ENCODE data around the gene KIRREL3. TPM values are rescaled to one million over a fixed set of nuclear protein-coding genes. Genes with fewer than 3 reads are reported as not detected.

Gene KIRREL3
- total RNA-seq, 5 donors from 2014 or later (not counting 1 experiment from before 2014, with no cell fraction given) = not detected

DNA sequence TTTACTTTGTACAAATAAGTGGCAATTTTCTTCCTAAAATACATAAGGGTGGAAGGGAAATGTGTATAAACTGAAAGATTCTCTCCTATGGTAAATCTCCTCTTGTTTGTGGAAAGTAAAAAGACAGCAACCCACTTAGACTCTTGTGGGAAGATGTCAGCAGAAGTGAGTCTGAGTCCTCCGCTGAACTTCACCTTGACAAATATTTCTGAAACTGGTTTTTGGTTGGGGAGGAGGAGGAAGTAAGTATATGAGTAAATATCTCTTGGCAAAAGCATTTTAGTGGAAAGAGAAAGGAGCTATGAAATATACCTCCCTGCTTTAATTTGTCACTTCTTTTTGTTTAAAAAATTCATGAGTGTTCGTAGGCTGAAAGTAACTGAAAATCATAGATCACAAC lies 196.2 kb downstream of the KIRREL3 start:
- WGBS (ENCODE audit: insufficient coverage) = no CpG with 5 or more reads among the region's 2 CpGs
- CTCF ChIA-PET = no interaction called here
- H3K27me3 Mint-ChIP-seq = peaks cover 8 to 21% of the 10 kb centered on the region in 2 donors
- ATAC-seq (replicated peaks in 1 of 4) = no peak
- no peak overlapping the region for H3K27ac ChIP-seq (ENCODE audit: low read length)
- POLR2A ChIA-PET = no interaction called here
- no peak for DNase-seq
- no peaks in the 10 kb centered on the region for H3K36me3 Mint-ChIP-seq
- H3K4me1 ChIP-seq (ENCODE audit: control insufficient read depth in 1 of 2, extremely low read depth in 1 of 2, insufficient read depth in 2 of 2, low read length in 2 of 2) = no peaks in the 10 kb centered on the region
- H3K9me3 ChIP-seq = no peaks in the 10 kb centered on the region
- no peaks in the 10 kb centered on the region for H3K27me3 ChIP-seq (replicated peaks in 1 of 2; ENCODE audit: control insufficient read depth in 2 of 2, extremely low read depth in 1 of 2, insufficient read depth in 2 of 2, low read length in 1 of 2)
- H3K4me3 ChIP-seq (ENCODE audit: control insufficient read depth in 1 of 2, extremely low read depth in 1 of 2, low read length in 1 of 2) = no peak overlapping the region
- no peak overlapping the region for H3K4me3 Mint-ChIP-seq
- no peaks in the 10 kb centered on the region for H3K36me3 ChIP-seq (ENCODE audit: control insufficient read depth in 2 of 2, extremely low read depth in 1 of 2, insufficient read depth in 1 of 2, low read length in 1 of 2)
- no peak overlapping the region for H3K27ac Mint-ChIP-seq
- no peaks in the 10 kb centered on the region for H3K4me1 Mint-ChIP-seq
- peaks cover 0 to 1% (median 0%) of the 10 kb centered on the region in 3 donors for H3K9me3 Mint-ChIP-seq

DNA sequence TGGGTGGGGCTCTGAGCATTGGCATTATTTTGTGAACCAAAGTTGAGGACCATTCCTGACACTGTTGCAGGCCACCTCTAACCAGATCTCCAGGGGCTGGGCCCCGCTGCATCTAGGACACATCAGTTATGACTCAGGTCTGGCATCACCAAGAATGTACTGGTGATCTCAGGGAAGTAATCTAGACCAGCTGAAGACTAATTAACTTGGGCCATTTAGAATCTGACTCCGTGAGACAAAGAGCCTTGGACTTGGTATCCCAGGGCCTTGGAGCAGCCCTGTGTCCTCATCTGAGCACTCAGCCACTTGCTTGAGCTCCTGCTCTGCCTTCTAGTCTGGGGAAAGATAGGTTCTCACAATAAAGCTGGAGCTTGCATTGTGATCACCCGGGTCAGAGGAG lies 200.6 kb downstream of the KIRREL3 start:
- no peaks in the 10 kb centered on the region for H3K36me3 ChIP-seq (ENCODE audit: control insufficient read depth in 2 of 2, extremely low read depth in 1 of 2, insufficient read depth in 1 of 2, low read length in 1 of 2)
- 68% methylated on average over 2 of the region's 3 CpGs for WGBS (ENCODE audit: insufficient coverage)
- Mint-ChIP-seq H3K27ac (no peak overlapping the region), H3K27me3 (peaks cover 9% of the 10 kb centered on the region in 2 donors), H3K9me3 (peaks cover 0 to 8% (median 0%) of the 10 kb centered on the region in 3 donors), H3K36me3 (no peaks in the 10 kb centered on the region), H3K4me3 (no peak overlapping the region), H3K4me1 (no peaks in the 10 kb centered on the region)
- ChIA-PET POLR2A (no interaction called here), CTCF (no interaction called here)
- no peaks in the 10 kb centered on the region for H3K9me3 ChIP-seq
- ATAC-seq (replicated peaks in 1 of 4) (no peak), DNase-seq (no peak)
- H3K27me3 ChIP-seq (replicated peaks in 1 of 2; ENCODE audit: control insufficient read depth in 2 of 2, extremely low read depth in 1 of 2, insufficient read depth in 2 of 2, low read length in 1 of 2) = no peaks in the 10 kb centered on the region
- H3K4me3 ChIP-seq (ENCODE audit: control insufficient read depth in 1 of 2, extremely low read depth in 1 of 2, low read length in 1 of 2) = no peak overlapping the region
- no peaks in the 10 kb centered on the region for H3K4me1 ChIP-seq (ENCODE audit: control insufficient read depth in 1 of 2, extremely low read depth in 1 of 2, insufficient read depth in 2 of 2, low read length in 2 of 2)
- no peak overlapping the region for H3K27ac ChIP-seq (ENCODE audit: low read length)

DNA sequence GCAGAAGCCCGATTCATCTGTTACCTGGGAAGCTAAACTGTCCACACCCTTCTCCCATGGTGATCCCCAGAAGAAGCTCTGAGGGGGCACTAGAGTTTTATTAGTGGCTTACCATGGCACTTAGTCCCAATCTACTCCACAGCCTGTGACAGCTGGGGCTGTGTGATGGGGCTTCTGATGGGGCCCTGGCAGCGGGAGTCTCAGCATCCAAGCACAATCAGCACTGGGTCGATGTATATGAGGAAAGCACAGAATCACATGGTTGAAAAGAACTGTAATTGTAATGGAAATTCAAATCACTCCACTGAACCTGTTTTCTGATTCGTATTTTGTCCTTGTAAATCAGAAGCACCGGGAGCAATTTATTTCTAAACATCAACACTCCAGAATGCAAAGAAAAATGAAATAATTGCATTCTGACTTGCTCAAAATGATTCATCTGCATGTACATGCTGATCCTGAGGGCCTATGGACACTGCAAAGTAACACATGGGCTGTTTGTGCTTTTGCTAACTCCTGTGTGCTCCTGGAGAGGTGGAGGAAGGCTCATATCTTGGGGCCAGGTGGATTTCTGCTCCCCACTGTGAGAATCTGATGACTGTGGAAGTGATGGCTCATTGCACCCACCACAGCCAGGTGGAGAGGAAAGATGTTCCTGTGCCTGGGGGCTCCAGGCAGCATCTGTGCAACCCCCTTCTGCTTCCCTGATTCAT lies 203.0 kb downstream of the KIRREL3 start:
- Mint-ChIP-seq H3K27ac (no peak overlapping the region), H3K4me3 (no peak overlapping the region), H3K36me3 (no peaks in the 10 kb centered on the region), H3K4me1 (no peaks in the 10 kb centered on the region), H3K9me3 (peaks cover 0 to 8% (median 0%) of the 10 kb centered on the region in 3 donors), H3K27me3 (peaks cover 4 to 8% of the 10 kb centered on the region in 2 donors)
- 66% methylated on average over 2 of the region's 5 CpGs for WGBS (ENCODE audit: insufficient coverage)
- DNase-seq = no peak
- ChIA-PET CTCF (no interaction called here), POLR2A (no interaction called here)
- no peak for ATAC-seq (replicated peaks in 1 of 4)
- Histone ChIP-seq H3K27ac (ENCODE audit: low read length) (no peak overlapping the region), H3K9me3 (no peaks in the 10 kb centered on the region), H3K4me3 (ENCODE audit: control insufficient read depth in 1 of 2, extremely low read depth in 1 of 2, low read length in 1 of 2) (no peak overlapping the region), H3K36me3 (ENCODE audit: control insufficient read depth in 2 of 2, extremely low read depth in 1 of 2, insufficient read depth in 1 of 2, low read length in 1 of 2) (no peaks in the 10 kb centered on the region), H3K27me3 (replicated peaks in 1 of 2; ENCODE audit: control insufficient read depth in 2 of 2, extremely low read depth in 1 of 2, insufficient read depth in 2 of 2, low read length in 1 of 2) (no peaks in the 10 kb centered on the region), H3K4me1 (ENCODE audit: control insufficient read depth in 1 of 2, extremely low read depth in 1 of 2, insufficient read depth in 2 of 2, low read length in 2 of 2) (no peaks in the 10 kb centered on the region)

DNA sequence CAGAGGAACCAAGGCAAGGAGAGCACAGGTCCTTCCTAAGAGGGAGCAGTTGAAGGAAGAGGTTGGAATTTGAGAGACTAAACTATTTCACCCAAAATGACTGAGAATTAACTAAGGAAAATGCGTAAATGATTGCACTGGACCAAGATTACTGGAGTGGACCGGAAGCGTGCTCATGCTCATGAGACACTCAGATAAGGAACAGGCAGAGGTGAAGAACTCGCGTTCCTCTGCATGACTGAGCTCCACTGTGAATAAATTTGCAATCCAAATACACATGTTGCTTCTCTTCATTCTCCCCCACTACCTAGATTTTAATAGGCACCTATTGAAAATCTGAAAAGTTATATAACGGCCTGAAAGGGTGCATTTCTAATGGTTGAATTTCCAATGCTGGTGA lies 207.0 kb downstream of the KIRREL3 start:
- H3K4me1 ChIP-seq (ENCODE audit: control insufficient read depth in 1 of 2, extremely low read depth in 1 of 2, insufficient read depth in 2 of 2, low read length in 2 of 2) = no peaks in the 10 kb centered on the region
- Mint-ChIP-seq H3K36me3 (no peaks in the 10 kb centered on the region), H3K27me3 (peaks cover 0 to 9% of the 10 kb centered on the region in 2 donors), H3K27ac (no peak overlapping the region), H3K4me3 (no peak overlapping the region), H3K4me1 (no peaks in the 10 kb centered on the region), H3K9me3 (peaks cover 0 to 10% (median 0%) of the 10 kb centered on the region in 3 donors)
- no peaks in the 10 kb centered on the region for H3K36me3 ChIP-seq (ENCODE audit: control insufficient read depth in 2 of 2, extremely low read depth in 1 of 2, insufficient read depth in 1 of 2, low read length in 1 of 2)
- 85% methylated on average over 5 of the region's 6 CpGs for WGBS (ENCODE audit: insufficient coverage)
- H3K9me3 ChIP-seq = no peaks in the 10 kb centered on the region
- H3K27ac ChIP-seq (ENCODE audit: low read length) = no peak overlapping the region
- DNase-seq (no peak), ATAC-seq (replicated peaks in 1 of 4) (no peak)
- H3K27me3 ChIP-seq (replicated peaks in 1 of 2; ENCODE audit: control insufficient read depth in 2 of 2, extremely low read depth in 1 of 2, insufficient read depth in 2 of 2, low read length in 1 of 2) = peaks cover 0 to 6% of the 10 kb centered on the region in 2 experiments
- no peak overlapping the region for H3K4me3 ChIP-seq (ENCODE audit: control insufficient read depth in 1 of 2, extremely low read depth in 1 of 2, low read length in 1 of 2)
- CTCF ChIA-PET = no interaction called here
- POLR2A ChIA-PET = no interaction called here

DNA sequence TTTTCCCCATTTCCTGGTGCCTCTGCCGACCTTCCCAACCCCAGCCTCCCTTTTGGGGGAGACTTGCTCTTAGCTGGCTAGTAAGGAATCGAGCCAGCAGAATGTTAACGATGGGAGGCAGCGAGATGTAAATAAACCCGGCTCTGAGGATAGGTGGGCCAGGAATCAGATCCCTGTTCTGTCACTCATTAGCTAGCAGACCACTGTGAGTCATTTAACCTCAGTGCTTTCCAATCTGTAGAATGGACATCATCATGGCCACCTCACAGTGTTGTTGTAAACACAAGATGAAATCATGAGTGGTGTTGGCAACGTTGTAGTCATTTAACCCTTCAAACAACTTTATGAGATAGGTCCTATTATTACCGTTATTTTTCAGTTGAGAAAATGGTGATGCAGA lies 208.6 kb downstream of the KIRREL3 start:
- Mint-ChIP-seq H3K4me1 (no peaks in the 10 kb centered on the region), H3K4me3 (no peak overlapping the region), H3K9me3 (peaks cover 0 to 10% (median 0%) of the 10 kb centered on the region in 3 donors), H3K27ac (no peak overlapping the region), H3K36me3 (no peaks in the 10 kb centered on the region), H3K27me3 (peaks cover 0 to 9% of the 10 kb centered on the region in 2 donors)
- ATAC-seq (replicated peaks in 1 of 4) = no peak
- CTCF ChIA-PET = no interaction called here
- Histone ChIP-seq H3K36me3 (ENCODE audit: control insufficient read depth in 2 of 2, extremely low read depth in 1 of 2, insufficient read depth in 1 of 2, low read length in 1 of 2) (no peaks in the 10 kb centered on the region), H3K9me3 (no peaks in the 10 kb centered on the region), H3K27ac (ENCODE audit: low read length) (no peak overlapping the region), H3K27me3 (replicated peaks in 1 of 2; ENCODE audit: control insufficient read depth in 2 of 2, extremely low read depth in 1 of 2, insufficient read depth in 2 of 2, low read length in 1 of 2) (peaks cover 0 to 6% of the 10 kb centered on the region in 2 experiments), H3K4me1 (ENCODE audit: control insufficient read depth in 1 of 2, extremely low read depth in 1 of 2, insufficient read depth in 2 of 2, low read length in 2 of 2) (no peaks in the 10 kb centered on the region), H3K4me3 (ENCODE audit: control insufficient read depth in 1 of 2, extremely low read depth in 1 of 2, low read length in 1 of 2) (no peak overlapping the region)
- POLR2A ChIA-PET = no interaction called here
- no peak for DNase-seq
- 86% methylated on average over 4 of the region's 7 CpGs for WGBS (ENCODE audit: insufficient coverage)

DNA sequence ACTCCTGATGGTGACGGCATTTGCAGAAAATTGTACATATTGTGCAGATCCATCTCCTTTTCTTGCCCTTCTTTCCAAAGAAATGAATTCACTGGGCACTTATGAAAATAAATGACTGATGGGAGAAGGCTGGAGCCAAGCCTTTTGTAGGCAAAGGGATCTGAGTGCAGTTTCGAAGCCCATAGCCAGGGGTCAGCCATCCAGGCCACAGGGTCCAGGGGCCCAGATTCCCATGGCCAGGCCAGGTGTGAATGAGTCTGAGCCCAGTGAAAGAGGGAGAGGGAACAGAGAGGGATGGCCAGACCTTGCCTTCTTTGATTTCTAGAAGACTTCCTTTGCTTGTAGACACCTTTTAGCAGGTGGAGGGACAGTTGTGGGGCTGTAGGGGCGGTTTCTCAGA lies 209.1 kb downstream of the KIRREL3 start:
- H3K27me3 Mint-ChIP-seq = peaks cover 0 to 9% of the 10 kb centered on the region in 2 donors
- WGBS (ENCODE audit: insufficient coverage) = 38% methylated on average over 2 of the region's 3 CpGs
- no peaks in the 10 kb centered on the region for H3K9me3 ChIP-seq
- CTCF ChIA-PET = no interaction called here
- H3K27ac Mint-ChIP-seq = no peak overlapping the region
- ATAC-seq (replicated peaks in 1 of 4) (no peak), DNase-seq (no peak)
- H3K27ac ChIP-seq (ENCODE audit: low read length) = no peak overlapping the region
- H3K4me1 ChIP-seq (ENCODE audit: control insufficient read depth in 1 of 2, extremely low read depth in 1 of 2, insufficient read depth in 2 of 2, low read length in 2 of 2) = no peaks in the 10 kb centered on the region
- POLR2A ChIA-PET = no interaction called here
- H3K36me3 Mint-ChIP-seq = no peaks in the 10 kb centered on the region
- no peak overlapping the region for H3K4me3 ChIP-seq (ENCODE audit: control insufficient read depth in 1 of 2, extremely low read depth in 1 of 2, low read length in 1 of 2)
- H3K36me3 ChIP-seq (ENCODE audit: control insufficient read depth in 2 of 2, extremely low read depth in 1 of 2, insufficient read depth in 1 of 2, low read length in 1 of 2) = no peaks in the 10 kb centered on the region
- peaks cover 0 to 6% of the 10 kb centered on the region in 2 experiments for H3K27me3 ChIP-seq (replicated peaks in 1 of 2; ENCODE audit: control insufficient read depth in 2 of 2, extremely low read depth in 1 of 2, insufficient read depth in 2 of 2, low read length in 1 of 2)
- H3K9me3 Mint-ChIP-seq = peaks cover 0 to 10% (median 0%) of the 10 kb centered on the region in 3 donors
- no peak overlapping the region for H3K4me3 Mint-ChIP-seq
- no peaks in the 10 kb centered on the region for H3K4me1 Mint-ChIP-seq
